Astrocyte of the spinal cord (primary cell): Measurements from ENCODE around the gene SORCS2.

Experiments used
- DNase-seq: peaks from one replicate; pipeline ENCODE4 v3.0.0; 2011; ENCODE audit warnings: low read depth, low spot score
- H3K4me3 ChIP-seq: 2 replicates; pipeline ENCODE4 v1.5.1; 2011; ENCODE audit warnings: low read depth, mild to moderate bottlenecking, low read length, moderate library complexity
- CTCF ChIP-seq: IDR thresholded peaks from 2 replicates; pipeline ENCODE4 v1.5.1; 2012; ENCODE audit warnings: low read depth, mild to moderate bottlenecking, low read length, inconsistent platforms
- in situ Hi-C: cut with HindIII; loops from 2 replicates; pipeline ENCODE4 v1.10.0; 2017; ENCODE audit warnings: low sequenced_read_pairs

Gene SORCS2

GRCh38 chr4:7433376-7434140, 241.2 kb downstream of the SORCS2 start:
- in situ Hi-C loops, result no loop called here
- no peak for DNase-seq
- TF ChIP-seq CTCF, result no peak
- no peak overlapping the region for H3K4me3 ChIP-seq

- no peak for TF ChIP-seq CTCF
- DNase-seq, result no peak
- in situ Hi-C loops, result no loop called here
- no peak overlapping the region for H3K4me3 ChIP-seq
Measured at GRCh38 chr4:7434141-7434765, 241.9 kb downstream of the SORCS2 start.

GRCh38 chr4:7434766-7435150, 242.4 kb downstream of the SORCS2 start, which contains the start of gene PSAPL1:
Gene PSAPL1, minus strand, starts transcription at chr4:7434930. Its CDS starts 51 bp downstream, at chr4:7434879.
- H3K4me3 ChIP-seq, result no peak within 1 kb of the TSS
- no peak for DNase-seq
- in situ Hi-C loops, result no loop called here
- no peak for TF ChIP-seq CTCF

- no peak for TF ChIP-seq CTCF
- DNase-seq, result no peak
- no peak overlapping the region for H3K4me3 ChIP-seq
- in situ Hi-C loops, result no loop called here
Measured at GRCh38 chr4:7435471-7436061, 243.2 kb downstream of the SORCS2 start.

- no peak for DNase-seq
- H3K4me3 ChIP-seq, result no peak overlapping the region
- in situ Hi-C loops, result no loop called here
- TF ChIP-seq CTCF, result no peak
Measured at GRCh38 chr4:7436256-7436655, 243.9 kb downstream of the SORCS2 start.

- in situ Hi-C loops, result no loop called here
- TF ChIP-seq CTCF, result no peak
- DNase-seq, result no peak
- H3K4me3 ChIP-seq, result no peak overlapping the region
Measured at GRCh38 chr4:7439699-7440098, 247.4 kb downstream of the SORCS2 start.
